ENCODE measurements around the gene SSBP3. TPM values are rescaled to one million over a fixed set of nuclear protein-coding genes. Genes with fewer than 3 reads are reported as not detected.

SSBP3 gene
- total RNA-seq, 1 donor from 2014 or later, result 19.7 TPM

- Histone ChIP-seq H3K36me3 (ENCODE audit: control insufficient read depth, insufficient read depth, low read length) (no peaks in the 10 kb centered on the region), H3K4me3 (ENCODE audit: low read depth, low read length) (no peak overlapping the region), H3K27me3 (ENCODE audit: control insufficient read depth, insufficient read depth, low read length) (no peaks in the 10 kb centered on the region)
- DNase-seq (ENCODE audit: low read depth), result no peak
- TF ChIP-seq, protein P1, sequence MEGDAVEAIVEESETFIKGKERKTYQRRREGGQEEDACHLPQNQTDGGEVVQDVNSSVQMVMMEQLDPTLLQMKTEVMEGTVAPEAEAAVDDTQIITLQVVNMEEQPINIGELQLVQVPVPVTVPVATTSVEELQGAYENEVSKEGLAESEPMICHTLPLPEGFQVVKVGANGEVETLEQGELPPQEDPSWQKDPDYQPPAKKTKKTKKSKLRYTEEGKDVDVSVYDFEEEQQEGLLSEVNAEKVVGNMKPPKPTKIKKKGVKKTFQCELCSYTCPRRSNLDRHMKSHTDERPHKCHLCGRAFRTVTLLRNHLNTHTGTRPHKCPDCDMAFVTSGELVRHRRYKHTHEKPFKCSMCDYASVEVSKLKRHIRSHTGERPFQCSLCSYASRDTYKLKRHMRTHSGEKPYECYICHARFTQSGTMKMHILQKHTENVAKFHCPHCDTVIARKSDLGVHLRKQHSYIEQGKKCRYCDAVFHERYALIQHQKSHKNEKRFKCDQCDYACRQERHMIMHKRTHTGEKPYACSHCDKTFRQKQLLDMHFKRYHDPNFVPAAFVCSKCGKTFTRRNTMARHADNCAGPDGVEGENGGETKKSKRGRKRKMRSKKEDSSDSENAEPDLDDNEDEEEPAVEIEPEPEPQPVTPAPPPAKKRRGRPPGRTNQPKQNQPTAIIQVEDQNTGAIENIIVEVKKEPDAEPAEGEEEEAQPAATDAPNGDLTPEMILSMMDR (IDR thresholded peaks at IDR 0.05; ENCODE audit: insufficient read depth, low read length, poor library complexity, severe bottlenecking), result no peak
Measured at GRCh38 chr1:54225378-54225777, 180.8 kb downstream of the SSBP3 start.

- H3K27me3 ChIP-seq (ENCODE audit: control insufficient read depth, insufficient read depth, low read length), result no peaks in the 10 kb centered on the region
- no peak overlapping the region for H3K4me3 ChIP-seq (ENCODE audit: low read depth, low read length)
Measured at GRCh38 chr1:54224233-54224632, 182.0 kb downstream of the SSBP3 start.

GRCh38 chr1:54223441-54224202 is 182.6 kb downstream of the SSBP3 start:
- Histone ChIP-seq H3K36me3 (ENCODE audit: control insufficient read depth, insufficient read depth, low read length) (no peaks in the 10 kb centered on the region), H3K4me3 (ENCODE audit: low read depth, low read length) (no peak overlapping the region), H3K27me3 (ENCODE audit: control insufficient read depth, insufficient read depth, low read length) (no peaks in the 10 kb centered on the region)
- TF ChIP-seq, protein P1 (IDR thresholded peaks at IDR 0.05; ENCODE audit: insufficient read depth, low read length, poor library complexity, severe bottlenecking), result no peak
- DNase-seq (ENCODE audit: low read depth), result no peak

More at GRCh38 chr1:54224233-54224632, 182.0 kb downstream of the SSBP3 start:
- DNase-seq (ENCODE audit: low read depth), result no peak
- H3K36me3 ChIP-seq (ENCODE audit: control insufficient read depth, insufficient read depth, low read length), result no peaks in the 10 kb centered on the region
- TF ChIP-seq, protein P1 (IDR thresholded peaks at IDR 0.05; ENCODE audit: insufficient read depth, low read length, poor library complexity, severe bottlenecking), result no peak

- H3K27me3 ChIP-seq (ENCODE audit: control insufficient read depth, insufficient read depth, low read length), result no peaks in the 10 kb centered on the region
- DNase-seq (ENCODE audit: low read depth), result no peak
- no peak overlapping the region for H3K4me3 ChIP-seq (ENCODE audit: low read depth, low read length)
- TF ChIP-seq, protein P1 (IDR thresholded peaks at IDR 0.05; ENCODE audit: insufficient read depth, low read length, poor library complexity, severe bottlenecking), result no peak
- H3K36me3 ChIP-seq (ENCODE audit: control insufficient read depth, insufficient read depth, low read length), result no peaks in the 10 kb centered on the region
Measured at GRCh38 chr1:54222711-54223110, 183.5 kb downstream of the SSBP3 start.

DNA sequence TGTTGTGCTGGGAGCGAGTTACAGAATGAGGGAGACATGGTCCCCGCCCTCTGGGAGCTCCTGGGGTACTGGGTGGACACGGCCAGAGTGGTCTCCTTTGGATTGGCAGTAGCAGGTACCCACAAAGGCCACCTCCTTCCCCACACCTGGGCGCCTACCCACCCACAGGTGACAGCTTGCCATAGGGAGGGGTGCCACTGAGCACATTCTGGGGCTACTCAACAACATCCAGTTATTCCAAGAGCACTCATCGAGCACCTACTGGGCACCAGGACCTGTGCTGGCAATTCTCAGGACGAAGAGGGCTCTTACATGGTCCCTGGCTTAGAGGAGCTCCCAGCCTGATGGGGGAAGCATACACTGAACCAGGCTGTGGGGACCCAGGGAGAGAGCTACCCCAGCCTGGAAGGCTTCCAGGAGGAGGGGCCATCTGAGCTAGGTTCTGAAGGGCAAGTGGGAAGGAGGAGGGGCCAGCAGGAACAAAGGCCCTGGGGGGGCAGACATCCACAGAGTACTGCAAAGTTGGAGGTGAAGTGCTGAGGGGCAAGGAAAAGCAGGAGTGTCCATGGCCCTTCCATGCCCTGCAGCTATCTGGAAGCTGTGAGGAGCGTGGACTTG is 184.2 kb downstream of the SSBP3 start:
- no peak for DNase-seq (ENCODE audit: low read depth)
- Histone ChIP-seq H3K36me3 (ENCODE audit: control insufficient read depth, insufficient read depth, low read length) (no peaks in the 10 kb centered on the region), H3K4me3 (ENCODE audit: low read depth, low read length) (no peak overlapping the region), H3K27me3 (ENCODE audit: control insufficient read depth, insufficient read depth, low read length) (no peaks in the 10 kb centered on the region)
- TF ChIP-seq, protein P1 (IDR thresholded peaks at IDR 0.05; ENCODE audit: insufficient read depth, low read length, poor library complexity, severe bottlenecking), result no peak

All from kidney epithelial cell (primary cell).